Measurements from ENCODE around the gene CLASP1.
"Not testable (repeated sequence)": the region's sequence is repeated elsewhere in the genome, so short reads cannot be mapped to it uniquely, and the experiment has no call there.

The CLASP1 gene

DNA sequence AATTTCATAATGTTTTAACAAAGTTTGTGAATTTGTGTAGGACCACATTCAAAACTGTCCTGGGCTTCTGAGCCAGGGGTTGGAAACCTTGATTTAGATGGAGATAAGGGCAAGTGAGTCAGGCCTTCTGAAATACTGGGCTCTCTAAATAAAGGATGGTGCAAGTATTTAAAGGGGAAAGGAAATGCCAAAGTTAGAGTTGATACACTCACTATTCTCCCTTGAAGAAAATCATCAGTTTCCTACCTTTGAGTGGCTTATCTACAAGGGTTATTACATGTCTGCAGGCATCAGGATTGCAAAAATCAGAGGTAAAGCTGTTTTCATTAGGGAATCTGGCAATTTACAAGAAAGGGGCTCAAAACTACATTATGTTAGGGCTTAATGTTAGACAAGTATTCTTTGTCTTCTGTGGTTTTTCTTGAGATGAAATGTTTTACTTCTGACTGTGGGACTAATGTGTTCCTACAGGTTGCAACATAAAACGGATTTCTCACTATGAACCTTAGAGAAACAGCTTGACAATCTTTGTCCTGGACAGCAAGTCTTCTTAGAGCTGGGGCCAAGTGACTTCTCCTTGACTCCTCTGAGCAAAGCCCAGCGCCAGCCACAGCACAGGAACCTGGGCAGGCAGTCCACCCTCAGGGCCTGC lies 87.5 kb downstream of the CLASP1 start:
- DNase-seq (ENCODE audit: low read depth), result no peak
- TF ChIP-seq, protein P1, sequence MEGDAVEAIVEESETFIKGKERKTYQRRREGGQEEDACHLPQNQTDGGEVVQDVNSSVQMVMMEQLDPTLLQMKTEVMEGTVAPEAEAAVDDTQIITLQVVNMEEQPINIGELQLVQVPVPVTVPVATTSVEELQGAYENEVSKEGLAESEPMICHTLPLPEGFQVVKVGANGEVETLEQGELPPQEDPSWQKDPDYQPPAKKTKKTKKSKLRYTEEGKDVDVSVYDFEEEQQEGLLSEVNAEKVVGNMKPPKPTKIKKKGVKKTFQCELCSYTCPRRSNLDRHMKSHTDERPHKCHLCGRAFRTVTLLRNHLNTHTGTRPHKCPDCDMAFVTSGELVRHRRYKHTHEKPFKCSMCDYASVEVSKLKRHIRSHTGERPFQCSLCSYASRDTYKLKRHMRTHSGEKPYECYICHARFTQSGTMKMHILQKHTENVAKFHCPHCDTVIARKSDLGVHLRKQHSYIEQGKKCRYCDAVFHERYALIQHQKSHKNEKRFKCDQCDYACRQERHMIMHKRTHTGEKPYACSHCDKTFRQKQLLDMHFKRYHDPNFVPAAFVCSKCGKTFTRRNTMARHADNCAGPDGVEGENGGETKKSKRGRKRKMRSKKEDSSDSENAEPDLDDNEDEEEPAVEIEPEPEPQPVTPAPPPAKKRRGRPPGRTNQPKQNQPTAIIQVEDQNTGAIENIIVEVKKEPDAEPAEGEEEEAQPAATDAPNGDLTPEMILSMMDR (IDR thresholded peaks at IDR 0.05; ENCODE audit: control insufficient read depth, extremely low read depth, insufficient read depth), result no peak
- H3K4me3 ChIP-seq (ENCODE audit: low read depth, low read length), result no peak overlapping the region

DNA sequence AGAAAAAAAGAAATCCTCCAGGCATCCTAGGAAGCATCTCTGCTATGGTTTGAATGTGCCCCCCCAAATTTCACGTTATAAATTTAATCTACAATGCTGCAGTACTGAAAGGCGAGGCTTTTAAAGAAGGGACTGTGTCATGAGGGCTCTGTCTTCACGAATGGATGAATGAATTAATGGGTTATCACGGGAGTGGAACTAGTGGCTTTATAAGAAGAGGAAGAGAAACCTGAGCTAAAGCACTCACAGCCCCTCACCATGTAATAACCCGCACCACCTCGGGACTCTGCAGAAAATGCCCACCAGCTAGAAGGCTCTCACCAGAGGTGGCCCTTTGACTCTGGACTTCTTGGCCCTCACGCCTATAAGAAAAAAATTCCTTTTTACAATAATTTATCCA lies 90.9 kb downstream of the CLASP1 start:
- H3K4me3 ChIP-seq (ENCODE audit: low read depth, low read length), result no peak overlapping the region
- TF ChIP-seq, protein P1 (IDR thresholded peaks at IDR 0.05; ENCODE audit: control insufficient read depth, extremely low read depth, insufficient read depth), result no peak
- no peak for DNase-seq (ENCODE audit: low read depth)

DNA sequence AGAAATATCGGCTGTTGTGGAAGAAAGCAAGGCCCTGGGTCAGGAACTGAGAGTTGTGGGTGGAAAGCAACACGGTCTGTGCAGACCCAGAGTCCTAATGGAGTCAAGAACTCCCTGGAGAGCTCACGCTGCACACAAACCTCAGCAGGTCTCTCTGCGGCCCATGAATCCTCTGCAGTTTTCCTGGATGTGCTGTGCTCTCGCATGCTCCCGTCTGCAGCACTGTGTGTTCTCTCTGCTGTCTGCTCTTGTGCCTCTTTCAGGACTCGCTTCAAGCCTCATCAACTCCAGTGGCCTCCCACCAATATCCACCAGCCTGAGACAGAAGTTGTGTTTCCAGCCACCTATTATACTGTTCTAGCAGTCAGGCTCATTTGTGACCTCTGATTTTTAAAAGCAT lies 94.3 kb downstream of the CLASP1 start:
- no peak for DNase-seq (ENCODE audit: low read depth)
- TF ChIP-seq, protein P1 (IDR thresholded peaks at IDR 0.05; ENCODE audit: control insufficient read depth, extremely low read depth, insufficient read depth), result no peak
- no peak overlapping the region for H3K4me3 ChIP-seq (ENCODE audit: low read depth, low read length)

DNA sequence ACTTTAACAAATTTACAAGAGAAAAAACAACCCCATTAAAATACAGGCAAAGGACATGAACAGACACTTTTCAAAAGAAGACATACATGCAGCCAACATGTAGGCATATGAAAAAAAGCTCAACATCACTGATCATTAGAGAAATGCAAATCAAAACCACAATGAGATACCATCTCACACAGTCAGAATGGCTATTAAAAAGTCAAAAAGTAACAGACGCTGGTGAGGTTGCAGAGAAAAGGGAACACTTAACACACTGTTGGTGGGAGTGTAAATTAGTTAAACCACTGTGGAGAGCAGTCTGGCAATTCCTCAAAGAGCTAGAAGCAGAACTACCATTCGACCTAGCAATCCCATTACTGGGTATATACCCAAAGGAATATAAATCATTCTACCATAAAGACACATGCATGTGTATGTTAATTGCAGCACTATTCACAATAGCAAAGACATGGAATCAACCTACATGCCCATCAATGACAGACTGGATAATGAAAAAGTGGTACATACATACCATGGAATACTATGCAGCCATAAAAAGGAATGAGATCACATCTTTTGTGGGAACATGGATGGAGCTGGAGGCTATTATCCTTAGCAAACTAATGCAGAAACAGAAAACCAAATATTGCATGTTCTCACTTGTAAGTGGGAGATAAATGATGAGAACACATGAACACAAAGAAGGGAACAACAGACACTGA lies 96.6 kb downstream of the CLASP1 start:
- not testable (repeated sequence) for H3K4me3 ChIP-seq (ENCODE audit: low read depth, low read length); DNase-seq (ENCODE audit: low read depth)

DNA sequence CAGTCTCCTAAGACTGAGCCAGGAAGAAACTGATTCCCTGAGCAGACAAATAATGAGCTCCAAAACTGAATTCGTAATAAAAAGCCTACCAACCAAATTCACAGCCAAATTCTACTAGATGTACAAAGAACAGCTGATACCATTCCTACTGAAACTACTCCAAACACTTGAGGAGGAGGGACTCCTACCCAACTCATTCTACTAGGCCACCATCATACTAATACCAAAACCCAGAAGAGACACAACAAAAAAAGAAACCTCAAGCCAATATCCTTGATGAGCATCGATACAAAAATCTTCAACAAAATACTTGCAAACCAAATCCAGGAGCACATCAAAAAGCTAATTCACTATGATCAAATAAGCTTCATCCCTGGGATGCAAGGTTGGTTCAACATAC lies 98.6 kb downstream of the CLASP1 start:
- H3K4me3 ChIP-seq (ENCODE audit: low read depth, low read length), result no peak overlapping the region
- no peak for DNase-seq (ENCODE audit: low read depth)
- TF ChIP-seq, protein P1 (IDR thresholded peaks at IDR 0.05; ENCODE audit: control insufficient read depth, extremely low read depth, insufficient read depth), result no peak

DNA sequence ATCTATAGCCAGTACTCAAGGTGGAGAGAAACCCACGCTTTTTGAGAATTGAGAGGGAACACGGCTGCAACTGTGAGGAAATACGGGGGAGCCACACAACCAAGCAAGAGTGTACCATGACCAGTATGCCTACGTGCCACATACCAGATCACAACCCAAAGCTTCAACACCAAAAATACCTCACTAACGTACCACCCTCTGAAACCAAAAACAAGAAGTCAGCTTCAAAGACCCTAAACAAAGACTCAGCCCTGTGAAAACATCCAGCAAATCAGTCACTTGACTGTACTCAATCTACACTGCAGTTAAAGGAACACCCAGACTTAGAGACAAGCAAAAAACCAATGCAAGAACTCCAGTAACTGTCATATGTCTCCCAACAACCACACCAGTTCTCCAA lies 101.6 kb downstream of the CLASP1 start:
- no peak overlapping the region for H3K4me3 ChIP-seq (ENCODE audit: low read depth, low read length)
- no peak for DNase-seq (ENCODE audit: low read depth)
- TF ChIP-seq, protein P1 (IDR thresholded peaks at IDR 0.05; ENCODE audit: control insufficient read depth, extremely low read depth, insufficient read depth), result no peak

DNA sequence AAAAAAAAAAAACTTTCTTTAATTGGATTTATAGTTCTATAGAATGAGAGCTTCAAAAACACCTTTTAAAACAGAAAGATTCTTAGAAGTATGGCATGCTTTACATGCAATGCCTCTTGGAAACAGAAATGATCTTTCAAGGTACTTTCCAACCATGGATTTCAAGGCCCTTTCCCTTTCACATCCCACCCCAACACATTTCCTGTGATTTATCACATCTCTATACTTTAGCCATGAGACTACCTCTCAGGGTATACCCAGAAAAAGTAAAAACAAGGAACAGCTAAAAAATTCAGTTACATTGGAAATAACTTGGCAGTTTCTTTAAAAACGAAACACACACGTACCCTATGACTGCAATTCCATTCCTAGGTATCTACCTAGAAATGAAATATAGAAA lies 103.3 kb downstream of the CLASP1 start:
- no peak overlapping the region for H3K4me3 ChIP-seq (ENCODE audit: low read depth, low read length)
- DNase-seq (ENCODE audit: low read depth), result no peak
- TF ChIP-seq, protein P1 (IDR thresholded peaks at IDR 0.05; ENCODE audit: control insufficient read depth, extremely low read depth, insufficient read depth), result no peak

All from LNCaP clone FGC (cell line).